NT2/D1 (cell line): ENCODE measurements around the gene TPCN1.

ENCODE experiments used
- SUZ12 ChIP-seq: IDR thresholded peaks from 2 replicates; pipeline ENCODE4 v1.6.1; 2011; ENCODE audit not compliant: insufficient read length, insufficient read depth; ENCODE audit errors: extremely low read depth
- YY1 ChIP-seq: IDR thresholded peaks from 2 replicates; pipeline ENCODE4 v1.6.1; 2011; ENCODE audit not compliant: insufficient read length, insufficient read depth
- ZNF274 ChIP-seq: IDR thresholded peaks from 2 replicates; pipeline ENCODE4 v1.6.1; 2011; ENCODE audit warnings: mild to moderate bottlenecking, low read depth, low read length

GRCh38 chr12:113179023-113179422 is 42.2 kb upstream of the TPCN1 start:
- TF ChIP-seq YY1 = no peak
- TF ChIP-seq ZNF274 = no peak
- no peak for TF ChIP-seq SUZ12
